Activated CD8-positive, alpha-beta memory T cell treated with anti-CD3 and anti-CD28 coated beads, Interleukin-2, amount 50 U/mL, for 24 hours (primary cell): ENCODE data around the gene RAB11FIP3.
"Not testable (repeated sequence)": the region's sequence is repeated elsewhere in the genome, so short reads cannot be mapped to it uniquely, and the experiment has no call there.

Source experiments
- DNase-seq: peaks from one replicate; pipeline ENCODE4 v3.0.0-alpha.2; 2020; ENCODE audit errors: extremely low read depth

RAB11FIP3 gene

GRCh38 chr16:392450-393030 lies 32.9 kb upstream of the RAB11FIP3 start:
- DNase-seq, result no peak

GRCh38 chr16:396199-396598 lies 29.2 kb upstream of the RAB11FIP3 start:
- DNase-seq, result no peak

- DNase-seq, result no peak
Observed at GRCh38 chr16:396605-397004, 28.8 kb upstream of the RAB11FIP3 start.

- no peak for DNase-seq
Observed at GRCh38 chr16:397135-397661, 28.3 kb upstream of the RAB11FIP3 start, which contains the start of gene NME4. TSS of gene NME4 (plus strand) at chr16:397199. CDS start at chr16:397223, 24 bp downstream.

- DNase-seq, result no peak
Observed at GRCh38 chr16:397736-398332, 27.6 kb upstream of the RAB11FIP3 start.

- DNase-seq, result no peak
Observed at GRCh38 chr16:398561-399339, 26.7 kb upstream of the RAB11FIP3 start.

- no peak for DNase-seq
Observed at GRCh38 chr16:399340-400019, 26.0 kb upstream of the RAB11FIP3 start.

- no peak for DNase-seq
Observed at GRCh38 chr16:400061-400591, 25.3 kb upstream of the RAB11FIP3 start.

- peak; percentile 92 for DNase-seq
Observed at GRCh38 chr16:401468-402348, 23.7 kb upstream of the RAB11FIP3 start, which contains the start of gene DECR2. TSS of gene DECR2 (plus strand) at chr16:401885. CDS start at chr16:401964, 79 bp downstream.

GRCh38 chr16:404971-405486 lies 20.4 kb upstream of the RAB11FIP3 start:
- DNase-seq, result no peak

- DNase-seq, result no peak
Observed at GRCh38 chr16:405548-406506, 19.6 kb upstream of the RAB11FIP3 start.

GRCh38 chr16:407253-407652 lies 18.2 kb upstream of the RAB11FIP3 start:
- no peak for DNase-seq

GRCh38 chr16:410516-411178 lies 14.8 kb upstream of the RAB11FIP3 start:
- DNase-seq, result no peak

GRCh38 chr16:411576-412265 lies 13.7 kb upstream of the RAB11FIP3 start:
- no peak for DNase-seq

GRCh38 chr16:414395-415169 lies 10.9 kb upstream of the RAB11FIP3 start:
- DNase-seq, result no peak

GRCh38 chr16:415170-415498 lies 10.3 kb upstream of the RAB11FIP3 start:
- not testable (repeated sequence) for DNase-seq

GRCh38 chr16:422179-422578 lies 3.3 kb upstream of the RAB11FIP3 start:
- not testable (repeated sequence) for DNase-seq
